SK-N-SH (cell line): Measurements from ENCODE around the gene MLC1. TPM values are rescaled to one million over a fixed set of nuclear protein-coding genes. Genes with fewer than 3 reads are reported as not detected.

Source experiments
- CTCF ChIA-PET: fragments of 300-600, 350-600 bp; formaldehyde crosslinking; extraction: SDS; loops from one replicate; lab custom pipeline; 2021; lab: Yijun Ruan, JAX
- POLR2A ChIA-PET: fragments of 350-600 bp; sonication (Branson Sonifier 250); formaldehyde crosslinking; extraction: SDS; loops from one replicate; lab custom pipeline; 2020; ENCODE audit warnings: antibody characterized with exemption, inconsistent platforms; lab: Yijun Ruan, JAX
- DNase-seq: peaks from one replicate; pipeline ENCODE4 v3.0.0; 2012
- H2AFZ ChIP-seq: fragments of 200-600 bp; sonication (generic); 2 replicates; pipeline ENCODE4 v1.8.1; 2016; ENCODE audit warnings: antibody characterized with exemption, mild to moderate bottlenecking, low read depth
- H3F3A ChIP-seq: fragments of 200-600 bp; sonication (generic); replicated peaks from 2 replicates; pipeline ENCODE3; 2016; ENCODE audit warnings: antibody characterized with exemption, mild to moderate bottlenecking; ENCODE audit not compliant: insufficient read depth
- H3K27ac ChIP-seq, 2 experiments: fragments of 200-500 bp in 1 of 2; fragments of 200-600 bp in 1 of 2; sonication (Bioruptor generic) in 1 of 2; sonication (generic), shearing (Covaris generic) in 1 of 2; 2 replicates each; pipeline versions ENCODE4 v1.5.1 to v1.6.1; 2014 to 2016; ENCODE audit warnings: low read depth in 2 of 2, inconsistent platforms in 1 of 2, low read length in 1 of 2, mild to moderate bottlenecking in 1 of 2, mixed read lengths in 1 of 2
- H3K27me3 ChIP-seq: fragments of 200-600 bp; sonication (generic), shearing (Covaris generic); 2 replicates; pipeline ENCODE4 v1.6.1; 2016; ENCODE audit warnings: mixed run types; ENCODE audit not compliant: insufficient read depth
- H3K36me3 ChIP-seq, 2 experiments: fragments of 200-500 bp in 1 of 2; fragments of 200-600 bp in 1 of 2; sonication (Bioruptor generic) in 1 of 2; sonication (generic) in 1 of 2; replicated peaks in 1 of 2; 2 replicates each; pipeline versions ENCODE3 to v1.5.1; 2014 to 2016; ENCODE audit warnings: low read length in 1 of 2, mild to moderate bottlenecking in 1 of 2; ENCODE audit not compliant: insufficient read depth in 2 of 2, control insufficient read depth in 1 of 2
- H3K4me1 ChIP-seq, 2 experiments: fragments of 200-500 bp in 1 of 2; fragments of 200-600 bp in 1 of 2; sonication (Bioruptor generic) in 1 of 2; sonication (generic), shearing (Covaris generic) in 1 of 2; 2 replicates each; pipeline versions ENCODE4 v1.5.1 to v1.6.1; 2014 to 2016; ENCODE audit warnings: low read depth in 1 of 2, low read length in 1 of 2, mixed run types in 1 of 2; ENCODE audit not compliant: insufficient read depth in 2 of 2, control insufficient read depth in 1 of 2
- H3K4me2 ChIP-seq: fragments of 200-600 bp; sonication (generic), shearing (Covaris generic); 2 replicates; pipeline ENCODE4 v1.6.1; 2017; ENCODE audit warnings: mixed run types
- H3K4me3 ChIP-seq, 2 experiments: fragments of 200-500 bp in 1 of 2; fragments of 200-600 bp in 1 of 2; sonication (Bioruptor generic) in 1 of 2; sonication (generic), shearing (Covaris generic) in 1 of 2; 2 replicates each; pipeline versions ENCODE4 v1.5.1 to v1.8.1; 2014 to 2016; ENCODE audit warnings: low read depth in 2 of 2, inconsistent platforms in 1 of 2, low read length in 1 of 2, mild to moderate bottlenecking in 1 of 2, mixed read lengths in 1 of 2, moderate library complexity in 1 of 2
- H3K79me2 ChIP-seq: fragments of 200-600 bp; sonication (generic); 2 replicates; pipeline ENCODE4 v1.8.1; 2017; ENCODE audit warnings: mild to moderate bottlenecking; ENCODE audit not compliant: insufficient read depth
- H3K9ac ChIP-seq: fragments of 200-600 bp; sonication (generic); 2 replicates; pipeline ENCODE4 v1.6.1; 2017; ENCODE audit warnings: mixed run types
- H3K9me2 ChIP-seq: fragments of 200-600 bp; sonication (generic); 2 replicates; pipeline ENCODE4 v1.6.1; 2017; ENCODE audit warnings: mixed run types
- H3K9me3 ChIP-seq: fragments of 200-600 bp; sonication (generic); 2 replicates; pipeline ENCODE4 v1.6.1; 2017; ENCODE audit warnings: mixed run types, mild to moderate bottlenecking, moderate library complexity
- H4K20me1 ChIP-seq: fragments of 200-600 bp; sonication (generic); 2 replicates; pipeline ENCODE4 v1.6.1; 2017; ENCODE audit warnings: mild to moderate bottlenecking, mixed run types; ENCODE audit not compliant: insufficient read depth
- CTCF ChIP-seq: fragments of 200-600 bp; sonication (generic); IDR thresholded peaks from 2 replicates; pipeline ENCODE4 v1.6.1; 2017; ENCODE audit warnings: antibody characterized with exemption, mild to moderate bottlenecking, moderate library complexity
- EP300 ChIP-seq, 2 experiments: IDR thresholded peaks; 2 replicates each; pipeline versions ENCODE4 v1.4.0 to v1.6.1; 2012; ENCODE audit warnings: borderline replicate concordance in 1 of 2, low read depth in 1 of 2, low read length in 1 of 2
- EZH2phosphoT487 ChIP-seq: fragments of 200-600 bp; sonication (generic); IDR thresholded peaks from 2 replicates; pipeline ENCODE4 v1.6.1; 2017; ENCODE audit warnings: low read depth, mixed run types, mild to moderate bottlenecking, antibody characterized with exemption, moderate library complexity, borderline replicate concordance
- FOXJ3 ChIP-seq: sonication (generic); formaldehyde crosslinking; IDR thresholded peaks from 2 replicates; pipeline ENCODE4 v1.5.1; 2020; ENCODE audit warnings: mild to moderate bottlenecking, missing genetic modification reagents
- FOXM1 ChIP-seq: IDR thresholded peaks from 2 replicates; pipeline ENCODE4 v1.4.0; 2012; ENCODE audit warnings: low read depth, mild to moderate bottlenecking
- GATA2 ChIP-seq: sonication (generic); formaldehyde crosslinking; IDR thresholded peaks from 2 replicates; pipeline ENCODE4 v1.5.0; 2020; ENCODE audit warnings: mild to moderate bottlenecking, missing genetic modification reagents
- MEF2A ChIP-seq: IDR thresholded peaks from 2 replicates; pipeline ENCODE4 v1.4.0; 2012; ENCODE audit warnings: low read depth, borderline replicate concordance
- MXI1 ChIP-seq: IDR thresholded peaks from 2 replicates; pipeline ENCODE4 v1.6.1; 2012; ENCODE audit warnings: mild to moderate bottlenecking, low read depth, low read length, improper control_type of control experiment
- RAD21 ChIP-seq: IDR thresholded peaks from 2 replicates; pipeline ENCODE4 v1.6.1; 2012; ENCODE audit warnings: mild to moderate bottlenecking, low read length
- RCOR1 ChIP-seq: fragments of 150-350 bp; IDR thresholded peaks from 2 replicates; pipeline ENCODE4 v1.6.1; 2017; ENCODE audit warnings: antibody characterized with exemption, low read length
- RFX5 ChIP-seq: IDR thresholded peaks from 2 replicates; pipeline ENCODE4 v1.6.1; 2012; ENCODE audit warnings: mild to moderate bottlenecking, improper control_type of control experiment, low read length
- SMC3 ChIP-seq: IDR thresholded peaks from 2 replicates; pipeline ENCODE4 v1.6.1; 2012; ENCODE audit warnings: low read depth, low read length, improper control_type of control experiment
- TCF12 ChIP-seq: IDR thresholded peaks from 2 replicates; pipeline ENCODE4 v1.4.0; 2012
- WGBS: methylation state at CpG from one replicate; pipeline ENCODE4 v1.1.6; 2017; ENCODE audit warnings: low lambda C conversion rate; 5-methylcytosine and 5-hydroxymethylcytosine counted together
- polyA plus RNA-seq, 3 experiments: library from polyadenylated mRNA; depleted of rRNA; stranded (reverse); fragments of >200 nt; gene quantifications; 2 replicates each; pipeline ENCODE4 v1.2.3, GENCODE V29; 2012
- TF ChIP-seq, protein P1 (sequence below): fragments of 150-350 bp; IDR thresholded peaks from 2 replicates; pipeline ENCODE4 v1.6.1; 2017; ENCODE audit warnings: antibody characterized with exemption, low read length, low read depth, borderline replicate concordance
- TF ChIP-seq, protein P2 (sequence below): IDR thresholded peaks from 2 replicates; pipeline ENCODE4; 2012
- TF ChIP-seq, protein P3 (sequence below): IDR thresholded peaks from 2 replicates; pipeline ENCODE4 v1.4.0; 2012; ENCODE audit warnings: low read depth, borderline replicate concordance

MLC1 gene
- polyA plus RNA-seq, 1 of the 3 experiments (the other 2 are of a cell fraction): not detected

- Histone ChIP-seq H3K9ac (no peak overlapping the region), H3K9me3 (no peaks in the 10 kb centered on the region), H4K20me1 (no peaks in the 10 kb centered on the region), H3K4me3 (no peak overlapping the region), H2AFZ (no peak overlapping the region), H3K4me2 (no peak overlapping the region), H3K27me3 (no peaks in the 10 kb centered on the region), H3K27ac (no peak overlapping the region), H3F3A (no peaks in the 10 kb centered on the region), H3K36me3 (no peaks in the 10 kb centered on the region), H3K4me1 (no peaks in the 10 kb centered on the region), H3K79me2 (no peaks in the 10 kb centered on the region), H3K9me2 (no peaks in the 10 kb centered on the region)
- TF ChIP-seq, protein P1, sequence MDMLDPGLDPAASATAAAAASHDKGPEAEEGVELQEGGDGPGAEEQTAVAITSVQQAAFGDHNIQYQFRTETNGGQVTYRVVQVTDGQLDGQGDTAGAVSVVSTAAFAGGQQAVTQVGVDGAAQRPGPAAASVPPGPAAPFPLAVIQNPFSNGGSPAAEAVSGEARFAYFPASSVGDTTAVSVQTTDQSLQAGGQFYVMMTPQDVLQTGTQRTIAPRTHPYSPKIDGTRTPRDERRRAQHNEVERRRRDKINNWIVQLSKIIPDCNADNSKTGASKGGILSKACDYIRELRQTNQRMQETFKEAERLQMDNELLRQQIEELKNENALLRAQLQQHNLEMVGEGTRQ: no peak
- no peak for TF ChIP-seq TCF12
- no peak for TF ChIP-seq CTCF
- no peak for TF ChIP-seq EZH2phosphoT487
- TF ChIP-seq SMC3: no peak
- no peak for TF ChIP-seq MEF2A
- TF ChIP-seq GATA2 (CRISPR knock-in tag): no peak
- no peak for TF ChIP-seq RFX5
- TF ChIP-seq, protein P2, sequence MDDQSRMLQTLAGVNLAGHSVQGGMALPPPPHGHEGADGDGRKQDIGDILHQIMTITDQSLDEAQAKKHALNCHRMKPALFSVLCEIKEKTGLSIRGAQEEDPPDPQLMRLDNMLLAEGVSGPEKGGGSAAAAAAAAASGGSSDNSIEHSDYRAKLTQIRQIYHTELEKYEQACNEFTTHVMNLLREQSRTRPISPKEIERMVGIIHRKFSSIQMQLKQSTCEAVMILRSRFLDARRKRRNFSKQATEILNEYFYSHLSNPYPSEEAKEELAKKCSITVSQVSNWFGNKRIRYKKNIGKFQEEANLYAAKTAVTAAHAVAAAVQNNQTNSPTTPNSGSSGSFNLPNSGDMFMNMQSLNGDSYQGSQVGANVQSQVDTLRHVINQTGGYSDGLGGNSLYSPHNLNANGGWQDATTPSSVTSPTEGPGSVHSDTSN: no peak
- TF ChIP-seq FOXJ3: no peak
- no peak for DNase-seq
- POLR2A ChIA-PET: no interaction called here
- WGBS: 67% methylated on average over 11 of the region's 11 CpGs
- CTCF ChIA-PET: no interaction called here
Observed at GRCh38 chr22:50102946-50103345, 17.7 kb upstream of the MLC1 start.

DNA sequence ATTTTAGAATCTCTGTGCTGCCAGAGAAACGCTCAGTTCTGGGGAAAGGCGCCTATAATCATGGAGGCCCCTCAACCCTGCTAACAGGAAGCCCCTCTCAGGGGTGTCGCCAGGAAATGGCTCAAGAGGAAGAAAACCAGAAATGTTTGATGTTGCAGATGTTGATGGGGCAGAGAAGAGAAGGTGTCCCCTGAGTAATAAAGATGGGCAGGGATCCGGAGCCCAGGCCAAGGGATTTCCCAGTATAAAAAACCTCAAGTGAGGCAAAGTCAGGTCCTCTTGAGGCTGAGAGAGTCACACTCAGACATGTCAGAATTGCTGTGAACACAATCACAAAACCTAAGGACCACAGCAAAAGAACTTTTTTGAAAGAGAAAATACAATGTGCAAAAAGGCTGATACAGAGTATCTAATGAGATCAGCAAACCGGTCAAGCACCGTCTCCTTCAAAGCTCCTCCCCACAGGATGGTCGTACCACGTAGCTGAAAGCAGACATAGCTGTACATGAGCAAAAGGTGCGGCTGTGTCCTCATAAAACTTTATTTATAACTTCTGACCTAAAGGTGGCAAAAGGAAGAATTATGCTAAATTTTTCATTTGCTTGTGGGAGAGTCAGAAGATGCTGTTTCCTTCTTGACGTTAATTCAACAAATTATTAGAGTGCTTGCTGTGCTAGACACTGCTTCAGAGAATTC is 16.8 kb upstream of the MLC1 start:
- H3K27ac ChIP-seq: no peak overlapping the region
- no peaks in the 10 kb centered on the region for H3K27me3 ChIP-seq
- TF ChIP-seq FOXJ3 (no peak), RFX5 (no peak), FOXM1 (no peak), EP300 (IDR thresholded peaks at IDR 0.05; ENCODE audit: borderline replicate concordance in 1 of 2, low read depth in 1 of 2, low read length in 1 of 2) (no peak), RCOR1 (no peak), MXI1 (no peak), RAD21 (no peak), TCF12 (no peak)
- TF ChIP-seq, protein P3, sequence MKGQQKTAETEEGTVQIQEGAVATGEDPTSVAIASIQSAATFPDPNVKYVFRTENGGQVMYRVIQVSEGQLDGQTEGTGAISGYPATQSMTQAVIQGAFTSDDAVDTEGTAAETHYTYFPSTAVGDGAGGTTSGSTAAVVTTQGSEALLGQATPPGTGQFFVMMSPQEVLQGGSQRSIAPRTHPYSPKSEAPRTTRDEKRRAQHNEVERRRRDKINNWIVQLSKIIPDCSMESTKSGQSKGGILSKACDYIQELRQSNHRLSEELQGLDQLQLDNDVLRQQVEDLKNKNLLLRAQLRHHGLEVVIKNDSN: no peak
- no peak overlapping the region for H2AFZ ChIP-seq
- no peaks in the 10 kb centered on the region for H3F3A ChIP-seq
- ChIA-PET POLR2A (no interaction called here), CTCF (interaction anchor here (0.6 kb wide), 1 partner anchor 56 kb away, joined by 3 read pairs; no protein-coding TSS in a partner anchor)
- no peaks in the 10 kb centered on the region for H3K4me1 ChIP-seq
- H3K79me2 ChIP-seq: no peaks in the 10 kb centered on the region
- no peak for DNase-seq
- no peaks in the 10 kb centered on the region for H3K9me2 ChIP-seq
- no peak overlapping the region for H3K9ac ChIP-seq
- no peaks in the 10 kb centered on the region for H4K20me1 ChIP-seq
- no peak overlapping the region for H3K4me2 ChIP-seq
- no peak overlapping the region for H3K4me3 ChIP-seq
- no peaks in the 10 kb centered on the region for H3K9me3 ChIP-seq
- H3K36me3 ChIP-seq: no peaks in the 10 kb centered on the region
- WGBS: 87% methylated on average over 10 of the region's 10 CpGs
